ENCODE measurements around the gene CFAP53. TPM values are rescaled to one million over a fixed set of nuclear protein-coding genes. Genes with fewer than 3 reads are reported as not detected.
"Not testable (repeated sequence)": the region's sequence is repeated elsewhere in the genome, so short reads cannot be mapped to it uniquely, and the experiment has no call there.

CFAP53 gene
- total RNA-seq, 8 experiments from 2014 or later: 0.41 to 6.3 (median 1.6) TPM

DNA sequence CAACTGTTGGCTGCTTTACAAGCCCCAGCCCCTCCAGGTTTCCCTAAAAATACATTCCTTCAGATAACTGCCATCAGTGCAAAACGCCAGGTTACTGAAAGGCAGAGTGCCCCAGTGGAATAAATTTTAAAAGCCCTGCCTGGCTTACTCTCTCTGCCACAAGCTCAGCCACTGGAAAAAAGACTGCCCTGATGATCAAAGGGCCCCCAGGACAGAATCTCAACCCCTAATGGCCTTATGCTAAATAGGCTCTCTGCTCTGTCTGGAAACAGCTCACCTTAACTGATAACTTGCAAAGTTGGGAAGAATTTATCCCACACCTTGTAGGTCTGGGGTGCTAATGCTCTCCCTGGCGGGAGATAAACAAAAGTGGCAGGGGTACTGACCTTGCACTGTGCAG lies 33.9 kb downstream of the CFAP53 start:
- Histone ChIP-seq H3K4me3 (no peak overlapping the region), H3K4me1 (replicated peaks in 1 of 2) (no peaks in the 10 kb centered on the region), H3K27ac (no peak overlapping the region)
- ATAC-seq (replicated peaks in 6 of 8): no peak
- 0 to 100% (median 43%) methylated on average over 1 to 2 of the region's 2 CpGs; no CpG with 5 or more reads in 2 of the 10 experiments for WGBS, 10 experiments
- in situ Hi-C loops (cut with MboI; ENCODE audit: low pct_unique_long_range_greater_than_20kb in 2 of 9, low sequenced_read_pairs in 9 of 9, unreplicated experiment in 9 of 9): no loop called here

DNA sequence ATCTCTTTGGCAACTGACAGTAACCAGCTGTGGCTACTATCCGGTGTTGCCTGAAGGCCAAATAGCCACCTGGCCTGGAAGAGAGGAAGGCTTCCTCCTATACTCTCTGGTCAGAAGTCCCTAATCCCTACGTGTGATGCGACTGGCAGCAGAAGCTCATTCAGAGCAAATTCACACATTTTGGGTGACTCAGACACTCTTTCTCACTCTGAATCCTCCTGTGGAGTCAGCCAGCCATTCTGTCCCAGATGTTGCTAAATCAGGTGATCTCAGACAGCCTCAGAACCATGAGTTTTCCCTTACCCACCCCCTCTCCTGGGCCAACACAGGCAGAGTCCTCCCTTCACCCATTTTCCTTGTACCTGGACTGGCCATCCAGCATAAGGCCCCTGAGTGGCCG lies 34.7 kb downstream of the CFAP53 start:
- H3K4me3 ChIP-seq: no peak overlapping the region
- no peak overlapping the region for H3K27ac ChIP-seq
- ATAC-seq (replicated peaks in 6 of 8): peak in 3 of 8 experiments; percentile 45 to 88 (median 88)
- 0 to 100% (median 57%) methylated on average over 1 to 4 of the region's 4 CpGs; no CpG with 5 or more reads in 4 of the 10 experiments for WGBS, 10 experiments
- H3K4me1 ChIP-seq (replicated peaks in 1 of 2): no peaks in the 10 kb centered on the region
- in situ Hi-C loops (cut with MboI; ENCODE audit: low pct_unique_long_range_greater_than_20kb in 2 of 9, low sequenced_read_pairs in 9 of 9, unreplicated experiment in 9 of 9): no loop called here

- in situ Hi-C loops (cut with MboI; ENCODE audit: low pct_unique_long_range_greater_than_20kb in 2 of 9, low sequenced_read_pairs in 9 of 9, unreplicated experiment in 9 of 9); H3K4me1 ChIP-seq (replicated peaks in 1 of 2); H3K4me3 ChIP-seq; ATAC-seq (replicated peaks in 6 of 8); H3K27ac ChIP-seq: not testable (repeated sequence)
- 37 to 100% (median 89%) methylated on average over 2 to 4 of the region's 4 CpGs for WGBS, 10 experiments
These were observed 46.0 kb downstream of the CFAP53 start for GRCh38 chr18:50220249-50220648.

GRCh38 chr18:50218432-50219197 lies 47.7 kb downstream of the CFAP53 start:
- ATAC-seq (replicated peaks in 6 of 8): peak in 3 of 8 experiments; percentile 60 to 83 (median 64)
- Histone ChIP-seq H3K4me1 (replicated peaks in 1 of 2) (no peaks in the 10 kb centered on the region), H3K27ac (no peak overlapping the region), H3K4me3 (no peak overlapping the region)
- 8 to 58% (median 41%) methylated on average over 2 to 6 of the region's 7 CpGs; no CpG with 5 or more reads in 1 of the 10 experiments for WGBS, 10 experiments
- in situ Hi-C loops (cut with MboI; ENCODE audit: low pct_unique_long_range_greater_than_20kb in 2 of 9, low sequenced_read_pairs in 9 of 9, unreplicated experiment in 9 of 9): no loop called here

DNA sequence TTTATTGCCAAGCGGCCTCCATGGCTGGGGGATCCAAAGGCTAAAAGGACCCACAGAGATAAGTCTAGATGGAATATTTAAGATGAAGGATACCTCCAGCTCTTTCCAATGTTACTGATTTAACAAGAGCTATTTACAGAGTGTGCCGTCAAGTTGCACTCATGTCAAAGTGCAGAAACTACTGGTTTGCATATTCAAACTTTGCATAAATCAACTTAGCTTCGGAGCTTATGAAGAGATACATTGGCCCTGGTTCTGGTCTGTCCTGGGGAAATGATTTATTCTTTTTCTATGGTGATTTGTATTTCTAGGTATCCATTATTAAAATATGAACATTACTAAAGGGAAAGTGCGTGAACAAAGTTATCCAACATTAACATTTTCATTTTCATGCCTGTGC lies 57.0 kb downstream of the CFAP53 start:
- H3K4me1 ChIP-seq (replicated peaks in 1 of 2): no peaks in the 10 kb centered on the region
- in situ Hi-C loops (cut with MboI; ENCODE audit: low pct_unique_long_range_greater_than_20kb in 2 of 9, low sequenced_read_pairs in 9 of 9, unreplicated experiment in 9 of 9): no loop called here
- H3K4me3 ChIP-seq: no peak overlapping the region
- ATAC-seq (replicated peaks in 6 of 8): peak in 2 of 8 experiments; percentile 63 to 66
- 25 to 98% (median 83%) methylated on average over 2 to 4 of the region's 4 CpGs; no CpG with 5 or more reads in 1 of the 10 experiments for WGBS, 10 experiments
- H3K27ac ChIP-seq: no peak overlapping the region

DNA sequence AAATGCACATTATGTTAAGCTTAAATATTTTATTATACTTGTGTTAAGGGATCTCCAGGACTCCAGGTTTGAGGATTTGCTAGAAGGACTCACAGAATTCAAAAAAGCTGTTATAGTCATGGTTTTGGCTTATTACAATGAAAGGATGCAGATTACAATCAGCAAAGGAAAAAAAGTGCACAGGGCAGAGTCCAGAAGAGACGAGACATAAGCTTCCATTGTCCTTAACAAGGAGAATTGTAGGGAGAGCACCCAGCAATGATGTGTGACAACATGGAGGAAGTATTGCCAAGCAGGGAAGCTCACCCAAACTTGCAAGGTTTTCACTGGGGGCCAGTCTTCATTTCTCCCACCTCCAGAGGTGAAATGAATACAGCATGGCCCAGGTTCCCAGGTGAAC lies 58.6 kb downstream of the CFAP53 start:
- no peak for ATAC-seq (replicated peaks in 6 of 8)
- 38 to 100% (median 83%) methylated on average over 1 of the region's 1 CpG; no CpG with 5 or more reads in 4 of the 10 experiments for WGBS, 10 experiments
- Histone ChIP-seq H3K27ac (no peak overlapping the region), H3K4me1 (replicated peaks in 1 of 2) (no peaks in the 10 kb centered on the region), H3K4me3 (no peak overlapping the region)
- in situ Hi-C loops (cut with MboI; ENCODE audit: low pct_unique_long_range_greater_than_20kb in 2 of 9, low sequenced_read_pairs in 9 of 9, unreplicated experiment in 9 of 9): no loop called here

DNA sequence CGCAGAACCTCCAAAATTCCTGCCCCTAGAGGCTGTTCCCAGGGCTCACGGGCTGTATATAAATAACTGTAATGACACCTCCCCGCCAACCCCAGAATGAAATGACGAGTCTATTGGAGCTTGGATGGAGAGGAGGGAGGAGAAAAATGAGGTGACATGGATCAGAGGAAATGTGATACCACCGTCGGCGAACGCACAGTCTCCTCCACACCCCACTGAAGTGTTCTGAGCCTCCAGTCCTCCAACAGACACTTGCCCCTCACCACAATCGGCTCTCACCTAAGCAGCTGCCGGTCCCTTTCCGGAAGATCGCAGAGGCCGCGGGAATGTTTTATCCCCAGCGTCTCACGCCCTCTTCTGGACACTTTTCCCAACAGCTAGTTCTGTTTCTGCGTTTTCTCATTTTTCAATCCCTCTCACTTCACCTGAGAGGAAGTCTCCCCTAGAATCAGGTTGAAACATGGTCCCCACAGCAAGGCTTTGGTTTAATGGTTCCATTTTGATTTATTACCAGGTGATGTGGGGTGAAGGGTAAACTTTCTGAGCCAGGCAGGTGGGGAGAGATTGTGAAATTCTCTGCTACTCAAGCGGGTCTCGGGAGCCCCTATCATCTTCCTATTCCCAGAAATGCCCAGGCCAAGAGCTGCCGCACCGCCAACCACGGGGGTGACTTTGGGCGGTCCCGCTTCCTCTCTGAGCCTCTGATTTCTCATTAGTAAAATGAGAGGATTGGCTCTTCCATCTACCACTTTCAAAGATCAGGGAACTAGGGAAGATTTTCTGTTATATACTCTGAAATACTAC lies 62.3 kb downstream of the CFAP53 start:
- no peak overlapping the region for H3K4me3 ChIP-seq
- H3K4me1 ChIP-seq (replicated peaks in 1 of 2): no peaks in the 10 kb centered on the region
- no peak overlapping the region for H3K27ac ChIP-seq
- ATAC-seq (replicated peaks in 6 of 8): peak; percentile 51 to 81 (median 70)
- 0 to 93% (median 28%) methylated on average over 3 to 23 of the region's 24 CpGs; no CpG with 5 or more reads in 3 of the 10 experiments for WGBS, 10 experiments
- in situ Hi-C loops (cut with MboI; ENCODE audit: low pct_unique_long_range_greater_than_20kb in 2 of 9, low sequenced_read_pairs in 9 of 9, unreplicated experiment in 9 of 9): no loop called here

DNA sequence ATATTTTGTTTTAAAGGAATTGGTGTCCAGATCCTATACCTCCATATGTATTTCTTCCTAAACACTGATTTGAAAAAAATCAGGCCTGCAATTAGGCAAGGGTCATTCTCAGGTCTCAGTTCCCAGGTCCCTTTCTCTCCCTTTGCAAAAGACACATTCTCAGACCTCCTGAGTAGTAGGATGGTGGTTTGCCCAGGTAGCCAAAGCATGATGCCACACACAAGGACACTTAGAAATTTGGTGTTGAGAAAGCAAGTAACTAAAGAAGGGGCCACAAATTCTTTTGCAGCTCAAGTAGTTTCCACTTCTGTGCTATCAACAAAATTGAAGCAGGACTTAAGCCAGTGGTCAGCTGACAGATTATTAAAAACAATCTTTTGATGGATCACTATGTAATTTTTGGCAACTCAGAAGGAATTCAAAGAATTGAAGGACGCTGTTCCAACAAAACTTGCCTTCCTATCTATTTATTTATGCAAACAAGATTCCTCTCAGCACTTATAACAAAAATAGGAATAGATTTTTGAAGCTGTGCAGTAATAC lies 64.7 kb downstream of the CFAP53 start:
- no peak overlapping the region for H3K4me3 ChIP-seq
- no peak overlapping the region for H3K27ac ChIP-seq
- in situ Hi-C loops (cut with MboI; ENCODE audit: low pct_unique_long_range_greater_than_20kb in 2 of 9, low sequenced_read_pairs in 9 of 9, unreplicated experiment in 9 of 9): no loop called here
- ATAC-seq (replicated peaks in 6 of 8): no peak
- no peaks in the 10 kb centered on the region for H3K4me1 ChIP-seq (replicated peaks in 1 of 2)
- 60 to 100% (median 73%) methylated on average over 1 of the region's 1 CpG; no CpG with 5 or more reads in 1 of the 10 experiments for WGBS, 10 experiments

- no peak for ATAC-seq (replicated peaks in 6 of 8)
- 88 to 100% methylated on average over 1 of the region's 1 CpG; no CpG with 5 or more reads in 8 of the 10 experiments for WGBS, 10 experiments
- no peak overlapping the region for H3K27ac ChIP-seq
- peaks cover 0 to 4% of the 10 kb centered on the region in 2 donors for H3K4me1 ChIP-seq (replicated peaks in 1 of 2)
- in situ Hi-C loops (cut with MboI; ENCODE audit: low pct_unique_long_range_greater_than_20kb in 2 of 9, low sequenced_read_pairs in 9 of 9, unreplicated experiment in 9 of 9): no loop called here
- no peak overlapping the region for H3K4me3 ChIP-seq
These were observed 66.4 kb downstream of the CFAP53 start for GRCh38 chr18:50199921-50200320.

- no peak overlapping the region for H3K27ac ChIP-seq
- ATAC-seq (replicated peaks in 6 of 8): peak in 2 of 8 experiments; percentile 12 to 20
- in situ Hi-C loops (cut with MboI; ENCODE audit: low pct_unique_long_range_greater_than_20kb in 2 of 9, low sequenced_read_pairs in 9 of 9, unreplicated experiment in 9 of 9): no loop called here
- peaks cover 0 to 4% of the 10 kb centered on the region in 2 donors for H3K4me1 ChIP-seq (replicated peaks in 1 of 2)
- H3K4me3 ChIP-seq: no peak overlapping the region
- WGBS, 10 experiments: 0 to 100% (median 65%) methylated on average over 1 to 5 of the region's 5 CpGs; no CpG with 5 or more reads in 1 of the 10 experiments
These were observed 66.9 kb downstream of the CFAP53 start for GRCh38 chr18:50199346-50199855.

DNA sequence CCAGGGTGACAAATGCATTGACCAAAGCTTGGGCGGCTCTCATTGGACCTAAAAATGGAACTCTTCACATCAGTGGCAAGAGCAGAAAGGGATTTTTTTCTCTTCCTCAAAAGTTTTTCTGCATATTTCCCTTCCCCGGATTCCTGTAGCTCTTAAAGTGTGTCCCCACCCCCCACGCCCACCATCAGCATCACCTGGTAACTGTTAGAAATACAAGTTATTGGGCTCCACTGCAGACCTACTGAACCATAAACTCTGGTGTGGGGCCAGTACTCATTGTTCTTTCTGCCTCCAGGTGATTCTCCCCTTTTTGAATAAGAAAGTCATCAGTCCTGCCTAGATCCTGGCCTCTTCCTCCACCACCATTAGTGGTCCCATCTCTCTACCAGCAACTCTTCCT lies 70.0 kb downstream of the CFAP53 start:
- in situ Hi-C loops (cut with MboI; ENCODE audit: low pct_unique_long_range_greater_than_20kb in 2 of 9, low sequenced_read_pairs in 9 of 9, unreplicated experiment in 9 of 9): no loop called here
- 18 to 100% (median 82%) methylated on average over 1 to 3 of the region's 3 CpGs; no CpG with 5 or more reads in 2 of the 10 experiments for WGBS, 10 experiments
- Histone ChIP-seq H3K27ac (no peak overlapping the region), H3K4me3 (no peak overlapping the region), H3K4me1 (replicated peaks in 1 of 2) (peaks cover 0 to 13% of the 10 kb centered on the region in 2 donors)
- no peak for ATAC-seq (replicated peaks in 6 of 8)

DNA sequence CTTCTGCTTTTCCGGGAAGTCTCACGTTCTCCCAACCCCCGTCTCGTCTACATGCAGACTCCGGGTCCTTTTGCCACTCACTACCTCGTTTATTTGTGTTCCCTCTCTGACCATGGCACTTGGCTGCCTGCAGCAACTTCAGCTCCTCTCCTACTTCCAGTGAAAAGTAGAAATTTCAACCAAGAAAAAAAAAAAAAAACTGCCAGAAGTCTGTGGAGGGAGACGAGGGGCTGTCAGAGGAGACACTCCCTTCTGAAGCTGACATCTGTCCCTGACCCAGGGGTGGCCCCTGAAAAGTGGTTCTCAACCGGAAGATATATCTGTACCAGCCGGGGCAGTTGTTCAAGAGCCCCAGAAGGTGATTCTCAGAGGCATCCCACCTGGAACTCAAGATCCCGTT lies 70.6 kb downstream of the CFAP53 start:
- WGBS, 10 experiments: 0 to 100% (median 43%) methylated on average over 1 to 10 of the region's 10 CpGs; no CpG with 5 or more reads in 2 of the 10 experiments
- in situ Hi-C loops (cut with MboI; ENCODE audit: low pct_unique_long_range_greater_than_20kb in 2 of 9, low sequenced_read_pairs in 9 of 9, unreplicated experiment in 9 of 9): no loop called here
- H3K4me3 ChIP-seq: peak overlapping the region in 1 of 5 donors; percentile 62
- no peak for ATAC-seq (replicated peaks in 6 of 8)
- no peak overlapping the region for H3K27ac ChIP-seq
- H3K4me1 ChIP-seq (replicated peaks in 1 of 2): peaks cover 0 to 13% of the 10 kb centered on the region in 2 donors
